GM12801 (cell line): ENCODE results near the gene PNMA8A.

ENCODE experiments used
- TF ChIP-seq, protein P1 (sequence below): IDR thresholded peaks from one replicate; pipeline ENCODE4 v1.5.1; 2011; ENCODE audit warnings: control low read depth; ENCODE audit not compliant: insufficient read length; ENCODE audit errors: extremely low read depth

The PNMA8A gene

DNA sequence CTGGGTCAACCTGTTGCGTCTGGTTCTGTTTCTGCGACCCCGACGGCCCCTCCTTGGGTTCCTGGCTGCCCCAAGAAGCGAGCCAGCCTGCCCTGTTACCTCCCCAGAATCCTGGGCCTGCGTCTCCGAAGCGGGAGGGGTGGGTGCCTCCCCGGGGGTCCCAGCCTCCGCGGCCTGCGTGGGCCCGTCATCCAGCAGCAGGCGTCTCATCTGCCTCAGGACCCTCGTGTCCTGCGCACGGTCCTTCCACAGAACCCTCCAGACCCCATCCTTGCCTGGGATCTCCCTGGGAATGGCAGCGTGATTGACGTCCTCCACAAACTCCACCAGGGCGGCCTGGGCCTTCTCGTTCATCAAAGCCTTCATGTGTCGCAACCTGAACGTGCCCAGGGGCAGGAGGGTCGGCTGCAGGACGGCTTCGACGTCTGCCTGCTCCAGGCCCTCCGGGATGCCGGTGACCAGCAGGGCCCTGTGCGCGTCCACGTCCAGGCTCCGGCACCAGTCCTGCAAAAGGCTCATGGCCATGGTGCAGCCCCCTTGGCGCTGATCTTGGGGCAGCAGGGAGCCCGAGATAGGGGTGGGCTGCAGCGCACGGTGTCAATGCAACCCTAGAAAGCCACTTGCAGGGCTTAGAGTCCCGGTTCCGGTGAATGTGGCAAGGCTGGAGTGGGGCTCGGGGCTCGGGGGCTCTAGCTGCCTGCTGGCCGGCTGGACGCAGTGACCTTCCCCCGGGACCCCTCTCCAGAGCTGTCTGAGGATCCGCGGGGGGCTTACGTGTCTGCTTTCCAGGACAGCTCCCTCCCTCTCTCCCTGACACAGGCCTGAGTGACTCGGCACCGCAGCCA is 23.8 kb upstream of the PNMA8A start:
- TF ChIP-seq, protein P1, sequence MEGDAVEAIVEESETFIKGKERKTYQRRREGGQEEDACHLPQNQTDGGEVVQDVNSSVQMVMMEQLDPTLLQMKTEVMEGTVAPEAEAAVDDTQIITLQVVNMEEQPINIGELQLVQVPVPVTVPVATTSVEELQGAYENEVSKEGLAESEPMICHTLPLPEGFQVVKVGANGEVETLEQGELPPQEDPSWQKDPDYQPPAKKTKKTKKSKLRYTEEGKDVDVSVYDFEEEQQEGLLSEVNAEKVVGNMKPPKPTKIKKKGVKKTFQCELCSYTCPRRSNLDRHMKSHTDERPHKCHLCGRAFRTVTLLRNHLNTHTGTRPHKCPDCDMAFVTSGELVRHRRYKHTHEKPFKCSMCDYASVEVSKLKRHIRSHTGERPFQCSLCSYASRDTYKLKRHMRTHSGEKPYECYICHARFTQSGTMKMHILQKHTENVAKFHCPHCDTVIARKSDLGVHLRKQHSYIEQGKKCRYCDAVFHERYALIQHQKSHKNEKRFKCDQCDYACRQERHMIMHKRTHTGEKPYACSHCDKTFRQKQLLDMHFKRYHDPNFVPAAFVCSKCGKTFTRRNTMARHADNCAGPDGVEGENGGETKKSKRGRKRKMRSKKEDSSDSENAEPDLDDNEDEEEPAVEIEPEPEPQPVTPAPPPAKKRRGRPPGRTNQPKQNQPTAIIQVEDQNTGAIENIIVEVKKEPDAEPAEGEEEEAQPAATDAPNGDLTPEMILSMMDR, result no peak

DNA sequence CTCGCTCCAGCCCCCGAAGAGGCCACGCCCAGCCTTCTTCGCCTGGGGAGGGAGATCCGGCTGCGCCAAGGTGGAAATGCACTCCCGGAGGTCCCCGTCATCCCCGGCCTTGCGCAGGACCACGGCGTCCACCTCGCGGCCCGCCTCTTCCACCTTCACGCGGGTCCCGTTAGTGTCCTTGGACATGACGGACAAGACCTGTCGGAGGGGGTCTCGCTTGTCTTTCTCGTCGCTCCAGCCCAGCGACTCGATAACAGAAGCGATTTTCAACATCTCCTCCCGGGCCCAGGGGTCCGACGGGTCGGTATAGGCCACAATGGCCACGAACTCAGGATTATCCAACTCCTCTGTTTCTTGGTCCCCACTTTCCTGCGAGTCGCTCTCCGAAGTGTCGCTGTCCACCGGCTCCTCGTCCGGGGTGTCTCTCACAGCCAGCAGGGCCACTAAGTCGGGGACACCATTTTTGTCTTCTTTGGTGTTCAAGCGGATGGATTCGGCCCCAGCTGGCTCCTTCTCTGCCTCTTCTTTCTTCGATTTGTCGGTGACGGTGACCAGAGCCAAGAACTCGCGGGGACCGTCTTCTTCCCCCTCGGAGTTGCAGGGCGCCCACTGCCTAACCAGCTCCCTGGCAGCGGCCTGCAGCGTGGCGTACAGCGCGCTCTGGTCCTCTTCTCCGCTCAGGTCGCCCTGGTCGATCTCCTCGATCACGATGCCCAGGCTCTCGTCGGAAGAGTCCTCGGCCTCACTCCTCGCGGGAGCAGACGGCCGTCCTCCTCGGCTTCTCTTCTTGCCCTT is 23.0 kb upstream of the PNMA8A start:
- TF ChIP-seq, protein P1, result no peak

DNA sequence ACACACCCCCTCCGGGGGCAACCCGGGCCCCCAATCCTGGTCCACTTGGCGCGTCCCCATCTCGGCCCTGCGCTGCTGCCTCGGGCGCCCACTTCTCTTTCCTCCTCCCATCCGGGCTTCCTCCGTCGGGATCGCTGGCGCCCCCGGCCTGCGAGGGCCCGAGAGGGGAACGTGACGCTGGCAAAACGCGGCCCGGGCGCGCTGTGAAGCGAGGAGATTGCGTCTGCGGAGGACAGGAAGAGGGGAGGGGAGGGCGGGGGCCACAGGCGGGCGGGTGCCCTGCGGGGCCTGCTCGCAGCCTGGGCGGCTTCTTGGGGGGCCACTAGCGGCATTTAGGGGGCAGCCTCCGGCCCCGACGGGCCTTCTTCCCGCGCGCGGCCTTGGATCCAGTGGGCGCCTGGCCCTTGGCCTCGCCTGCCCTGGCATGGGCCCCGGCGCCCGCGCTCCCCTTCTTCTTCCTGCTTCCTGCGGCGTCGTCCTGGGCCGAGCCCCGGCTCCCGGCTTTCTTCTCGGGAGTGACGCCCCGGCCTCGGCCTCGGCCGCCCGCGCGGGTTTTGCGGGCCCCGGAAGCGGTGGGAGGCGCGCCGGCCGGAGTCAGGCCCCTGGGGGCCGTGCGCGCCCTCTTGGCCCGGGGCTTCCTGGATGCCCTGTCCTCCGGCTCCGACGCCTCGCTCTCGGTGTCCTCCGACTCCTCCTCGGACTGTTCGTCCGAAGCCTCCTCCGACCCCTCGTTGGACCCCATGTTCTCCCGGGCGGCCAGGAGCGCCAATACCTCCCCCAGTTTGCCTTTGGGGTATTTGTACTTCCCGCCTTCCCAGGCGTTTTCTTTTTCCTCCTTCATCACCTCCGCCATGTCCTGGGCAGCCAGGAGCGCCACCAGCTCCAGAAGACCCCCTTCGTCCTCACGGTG is 22.1 kb upstream of the PNMA8A start:
- TF ChIP-seq, protein P1, result no peak

DNA sequence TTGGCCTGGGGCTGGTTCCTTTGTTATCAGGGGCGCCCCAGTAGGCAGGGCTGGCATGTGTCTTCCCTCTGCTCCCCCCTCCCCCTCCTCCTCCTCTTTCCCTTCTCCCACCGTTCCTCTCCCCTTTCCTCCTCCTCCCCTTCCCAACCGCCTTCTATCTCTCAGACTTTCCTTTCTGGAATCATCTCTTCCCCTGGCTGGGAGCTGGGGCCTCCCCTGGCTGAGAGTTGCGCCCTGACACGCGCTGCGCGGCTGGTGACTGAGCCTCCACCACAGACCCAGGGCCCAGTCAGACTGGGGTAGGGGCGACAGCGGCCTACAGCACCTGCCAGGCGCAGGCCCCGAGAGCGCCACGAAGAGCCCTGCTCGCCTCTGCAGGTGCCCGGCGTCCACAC is 21.5 kb upstream of the PNMA8A start:
- TF ChIP-seq, protein P1, result no peak

DNA sequence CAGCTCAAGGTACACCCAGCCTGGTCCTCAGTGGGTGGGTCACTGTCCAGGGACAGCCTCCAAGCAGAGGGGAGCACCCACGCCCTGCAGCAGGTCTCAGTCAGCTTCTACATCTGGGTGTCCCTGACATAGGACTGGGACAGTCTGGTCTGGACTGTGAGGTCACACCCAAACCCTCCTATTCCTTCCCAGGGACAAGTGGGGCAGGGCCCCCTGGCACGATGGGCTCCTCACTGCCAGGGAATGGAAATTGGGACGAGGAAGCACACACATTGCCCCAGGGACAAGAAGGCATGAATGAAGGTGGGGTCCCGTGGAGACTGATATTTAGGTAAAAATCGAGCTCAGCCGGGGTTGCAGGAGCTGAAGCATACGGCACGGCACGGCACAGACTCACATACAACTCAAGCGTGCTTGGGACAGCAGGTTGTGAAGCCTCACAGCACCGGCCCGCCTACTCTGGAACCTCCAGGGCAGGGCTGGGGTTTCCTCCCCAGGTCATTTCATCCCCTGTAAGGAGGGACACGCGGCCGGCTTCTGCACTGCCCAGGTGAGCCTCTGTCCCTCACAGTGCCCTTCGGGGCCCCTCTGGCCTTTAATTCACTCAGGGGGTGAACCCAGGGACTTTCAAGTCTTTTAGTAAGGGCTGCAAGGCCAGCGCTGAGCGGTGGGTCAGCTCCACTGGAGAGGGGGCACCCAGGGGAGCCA is 20.8 kb upstream of the PNMA8A start:
- TF ChIP-seq, protein P1, result no peak

DNA sequence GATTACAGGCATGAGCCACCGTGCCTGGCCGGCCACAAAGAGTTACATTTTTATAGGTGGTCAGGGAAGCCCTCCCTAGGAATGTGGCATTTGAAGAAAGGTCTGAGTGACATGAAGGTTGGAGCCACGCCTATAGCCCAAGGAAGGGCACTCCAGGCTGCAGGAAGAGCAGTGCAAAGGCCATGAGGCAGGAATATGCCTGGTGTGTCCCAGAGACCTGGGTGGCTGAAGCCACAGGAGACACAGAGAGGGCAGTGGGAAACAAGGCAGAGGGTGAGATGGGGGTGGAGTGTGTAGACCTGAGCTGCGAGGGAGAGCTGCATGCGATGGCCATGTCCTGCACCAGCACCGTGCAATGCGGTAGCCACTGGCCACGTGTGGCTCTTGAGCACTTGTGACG is 19.4 kb upstream of the PNMA8A start:
- TF ChIP-seq, protein P1, result no peak
